ENCODE data around the gene MED25.

MED25 gene

DNA sequence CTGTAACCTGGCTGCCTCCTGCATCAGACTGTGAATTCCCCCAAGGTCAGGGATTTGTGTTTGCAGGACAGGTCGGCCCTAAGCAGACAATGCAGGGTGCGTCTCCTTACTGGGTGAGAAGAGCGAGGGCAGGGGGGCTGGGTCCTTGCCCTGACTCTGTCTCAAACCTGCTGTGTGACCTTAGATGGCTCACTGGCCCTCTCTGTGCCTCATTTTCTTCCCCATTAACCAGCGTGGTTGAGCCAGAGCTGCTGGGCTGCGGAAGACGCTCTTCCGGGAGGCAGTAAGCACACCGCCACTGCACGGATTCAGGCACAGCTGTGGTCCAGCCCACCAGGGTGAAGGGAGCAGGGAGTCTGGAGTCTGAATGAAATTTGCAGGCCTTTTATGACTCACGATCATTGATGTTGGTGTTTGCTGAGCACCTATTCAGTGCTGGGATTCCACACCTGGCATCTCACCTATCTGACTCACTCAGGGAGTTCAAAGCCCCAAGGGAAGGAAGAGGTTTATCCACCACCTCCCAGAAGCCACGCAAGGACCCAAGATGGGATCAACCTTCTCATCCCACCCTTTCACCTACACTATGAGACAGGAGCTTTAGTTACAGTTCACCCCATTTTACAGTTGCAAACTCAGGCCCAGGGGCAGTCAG is 56.5 kb downstream of the MED25 start:
- TF ChIP-seq, protein P1, sequence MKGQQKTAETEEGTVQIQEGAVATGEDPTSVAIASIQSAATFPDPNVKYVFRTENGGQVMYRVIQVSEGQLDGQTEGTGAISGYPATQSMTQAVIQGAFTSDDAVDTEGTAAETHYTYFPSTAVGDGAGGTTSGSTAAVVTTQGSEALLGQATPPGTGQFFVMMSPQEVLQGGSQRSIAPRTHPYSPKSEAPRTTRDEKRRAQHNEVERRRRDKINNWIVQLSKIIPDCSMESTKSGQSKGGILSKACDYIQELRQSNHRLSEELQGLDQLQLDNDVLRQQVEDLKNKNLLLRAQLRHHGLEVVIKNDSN (IDR thresholded peaks at IDR 0.05), result no peak
- TF ChIP-seq EP300 (IDR thresholded peaks at IDR 0.05; ENCODE audit: borderline replicate concordance), result no peak
- no peak for TF ChIP-seq EGR1 (IDR thresholded peaks at IDR 0.05)
- TF ChIP-seq CEBPB (IDR thresholded peaks at IDR 0.05), result no peak
- no peak for TF ChIP-seq ZBTB7A (IDR thresholded peaks at IDR 0.05; ENCODE audit: low read depth)
- no peak for TF ChIP-seq TAF1 (IDR thresholded peaks at IDR 0.05; ENCODE audit: low read depth)
- no peak for TF ChIP-seq FOXM1 (IDR thresholded peaks at IDR 0.05; ENCODE audit: borderline replicate concordance, low read depth)
- TF ChIP-seq TCF12 (IDR thresholded peaks at IDR 0.05; ENCODE audit: low read depth), result no peak
- no peak for TF ChIP-seq TEAD4 (IDR thresholded peaks at IDR 0.05)
- TF ChIP-seq RAD21 (IDR thresholded peaks at IDR 0.05; ENCODE audit: low read depth), result no peak
- no peak for TF ChIP-seq NFIC (IDR thresholded peaks at IDR 0.05)

DNA sequence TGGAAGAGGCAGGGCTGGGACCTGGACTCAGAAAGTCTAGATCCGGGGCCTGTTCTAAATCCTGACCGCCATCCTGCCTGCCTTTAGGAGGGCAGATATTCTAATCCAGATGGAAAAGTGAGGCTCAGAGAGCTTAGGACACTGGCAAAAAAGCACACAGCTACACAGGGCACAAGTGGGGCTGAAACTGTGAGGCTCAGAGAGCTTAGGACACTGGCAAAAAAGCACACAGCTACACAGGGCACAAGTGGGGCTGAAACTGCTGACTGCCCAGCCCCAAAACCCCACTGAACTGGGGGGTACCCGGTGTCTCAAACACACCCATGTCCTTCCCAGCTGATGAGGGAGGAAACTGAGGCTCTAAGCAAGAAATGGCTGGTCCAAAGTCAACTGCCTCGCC is 57.1 kb downstream of the MED25 start:
- TF ChIP-seq TCF12 (IDR thresholded peaks at IDR 0.05; ENCODE audit: low read depth) (no peak), CEBPB (IDR thresholded peaks at IDR 0.05) (no peak), TAF1 (IDR thresholded peaks at IDR 0.05; ENCODE audit: low read depth) (no peak), NFIC (IDR thresholded peaks at IDR 0.05) (no peak), ZBTB7A (IDR thresholded peaks at IDR 0.05; ENCODE audit: low read depth) (no peak), EP300 (IDR thresholded peaks at IDR 0.05; ENCODE audit: borderline replicate concordance) (no peak), YY1 (IDR thresholded peaks at IDR 0.05; ENCODE audit: low read depth) (no peak), EGR1 (IDR thresholded peaks at IDR 0.05) (no peak), CREB1 (IDR thresholded peaks at IDR 0.05; ENCODE audit: low read depth) (no peak), RAD21 (IDR thresholded peaks at IDR 0.05; ENCODE audit: low read depth) (no peak), TEAD4 (IDR thresholded peaks at IDR 0.05) (no peak), FOXM1 (IDR thresholded peaks at IDR 0.05; ENCODE audit: borderline replicate concordance, low read depth) (no peak)
- TF ChIP-seq, protein P2, sequence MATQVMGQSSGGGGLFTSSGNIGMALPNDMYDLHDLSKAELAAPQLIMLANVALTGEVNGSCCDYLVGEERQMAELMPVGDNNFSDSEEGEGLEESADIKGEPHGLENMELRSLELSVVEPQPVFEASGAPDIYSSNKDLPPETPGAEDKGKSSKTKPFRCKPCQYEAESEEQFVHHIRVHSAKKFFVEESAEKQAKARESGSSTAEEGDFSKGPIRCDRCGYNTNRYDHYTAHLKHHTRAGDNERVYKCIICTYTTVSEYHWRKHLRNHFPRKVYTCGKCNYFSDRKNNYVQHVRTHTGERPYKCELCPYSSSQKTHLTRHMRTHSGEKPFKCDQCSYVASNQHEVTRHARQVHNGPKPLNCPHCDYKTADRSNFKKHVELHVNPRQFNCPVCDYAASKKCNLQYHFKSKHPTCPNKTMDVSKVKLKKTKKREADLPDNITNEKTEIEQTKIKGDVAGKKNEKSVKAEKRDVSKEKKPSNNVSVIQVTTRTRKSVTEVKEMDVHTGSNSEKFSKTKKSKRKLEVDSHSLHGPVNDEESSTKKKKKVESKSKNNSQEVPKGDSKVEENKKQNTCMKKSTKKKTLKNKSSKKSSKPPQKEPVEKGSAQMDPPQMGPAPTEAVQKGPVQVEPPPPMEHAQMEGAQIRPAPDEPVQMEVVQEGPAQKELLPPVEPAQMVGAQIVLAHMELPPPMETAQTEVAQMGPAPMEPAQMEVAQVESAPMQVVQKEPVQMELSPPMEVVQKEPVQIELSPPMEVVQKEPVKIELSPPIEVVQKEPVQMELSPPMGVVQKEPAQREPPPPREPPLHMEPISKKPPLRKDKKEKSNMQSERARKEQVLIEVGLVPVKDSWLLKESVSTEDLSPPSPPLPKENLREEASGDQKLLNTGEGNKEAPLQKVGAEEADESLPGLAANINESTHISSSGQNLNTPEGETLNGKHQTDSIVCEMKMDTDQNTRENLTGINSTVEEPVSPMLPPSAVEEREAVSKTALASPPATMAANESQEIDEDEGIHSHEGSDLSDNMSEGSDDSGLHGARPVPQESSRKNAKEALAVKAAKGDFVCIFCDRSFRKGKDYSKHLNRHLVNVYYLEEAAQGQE (IDR thresholded peaks at IDR 0.05; ENCODE audit: low read depth), result no peak
- TF ChIP-seq, protein P3, sequence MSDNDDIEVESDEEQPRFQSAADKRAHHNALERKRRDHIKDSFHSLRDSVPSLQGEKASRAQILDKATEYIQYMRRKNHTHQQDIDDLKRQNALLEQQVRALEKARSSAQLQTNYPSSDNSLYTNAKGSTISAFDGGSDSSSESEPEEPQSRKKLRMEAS (IDR thresholded peaks at IDR 0.05), result no peak
- TF ChIP-seq, protein P1 (IDR thresholded peaks at IDR 0.05), result no peak

DNA sequence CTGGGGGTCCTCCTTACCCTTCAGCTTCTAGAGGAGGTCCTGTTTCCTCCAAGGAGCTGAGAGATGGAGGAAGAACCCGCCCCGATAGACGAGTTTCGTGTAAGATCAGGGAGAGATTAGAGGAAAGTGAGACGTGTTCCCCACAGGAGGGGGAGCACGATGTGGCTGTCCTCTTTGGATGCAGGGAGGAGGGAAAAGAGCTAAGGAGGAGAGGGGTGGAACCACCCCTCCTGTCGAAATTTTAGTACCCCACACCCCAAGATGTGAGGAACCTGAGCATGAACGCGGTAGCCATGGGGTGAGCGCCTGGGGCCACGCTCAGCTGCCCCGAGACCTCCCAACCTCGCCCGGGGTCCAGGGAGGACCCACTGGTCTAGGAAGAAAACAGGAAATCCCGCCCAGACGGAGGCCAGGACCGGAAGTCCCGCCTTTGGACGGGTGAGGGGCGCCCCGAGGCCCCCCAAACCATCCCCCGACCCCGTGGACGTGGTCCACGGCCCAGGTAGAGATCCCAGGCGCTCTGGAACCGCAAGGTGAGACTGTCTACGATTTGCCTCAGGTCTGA is 57.9 kb downstream of the MED25 start:
- TF ChIP-seq EGR1 (IDR thresholded peaks at IDR 0.05) (no peak), ZBTB7A (IDR thresholded peaks at IDR 0.05; ENCODE audit: low read depth) (peak; percentile 68; the same call in 1 of the 2 replicates)

DNA sequence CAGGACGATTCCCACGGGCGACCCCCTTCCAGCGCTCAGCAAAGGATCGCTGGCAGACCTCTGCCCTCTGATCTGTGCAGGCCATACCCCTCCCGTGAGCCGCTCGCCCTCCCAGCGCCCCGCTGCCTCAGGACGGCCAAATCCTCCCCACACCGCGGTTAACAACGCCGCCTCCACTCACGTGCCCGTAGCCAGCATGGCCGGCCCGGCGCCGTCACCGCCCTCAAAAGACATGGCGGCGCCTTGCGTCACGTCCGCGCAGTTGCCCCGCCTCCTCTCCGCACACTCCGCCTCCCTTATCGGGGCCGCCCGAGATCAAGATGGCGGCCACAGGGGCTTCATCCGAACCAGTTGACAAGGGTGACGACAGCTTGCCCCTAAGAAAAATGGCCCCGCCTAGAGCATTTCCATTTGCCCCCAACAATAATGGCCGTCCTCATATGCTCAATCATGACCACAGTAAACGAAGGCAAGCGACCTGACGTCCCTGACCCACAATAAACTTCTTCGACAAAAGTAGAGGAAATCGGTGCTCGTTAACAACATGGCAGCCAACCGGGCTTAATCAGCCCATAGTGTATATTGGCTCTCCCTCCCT is 58.4 kb downstream of the MED25 start:
- TF ChIP-seq EP300 (IDR thresholded peaks at IDR 0.05; ENCODE audit: borderline replicate concordance) (peak; percentile 36; the same call in 1 of the 2 replicates), EGR1 (IDR thresholded peaks at IDR 0.05) (peak; percentile 97), NFIC (IDR thresholded peaks at IDR 0.05) (no peak), CREB1 (IDR thresholded peaks at IDR 0.05; ENCODE audit: low read depth) (peak; percentile 92), CEBPB (IDR thresholded peaks at IDR 0.05) (peak; percentile 41; the same call in 1 of the 2 replicates), FOXM1 (IDR thresholded peaks at IDR 0.05; ENCODE audit: borderline replicate concordance, low read depth) (no peak), RAD21 (IDR thresholded peaks at IDR 0.05; ENCODE audit: low read depth) (no peak), TCF12 (IDR thresholded peaks at IDR 0.05; ENCODE audit: low read depth) (peak; percentile 23; the same call in 1 of the 2 replicates), TAF1 (IDR thresholded peaks at IDR 0.05; ENCODE audit: low read depth) (peak; percentile 43), YY1 (IDR thresholded peaks at IDR 0.05; ENCODE audit: low read depth) (peak; percentile 99), TEAD4 (IDR thresholded peaks at IDR 0.05) (no peak; the same call in 1 of the 2 replicates), ZBTB7A (IDR thresholded peaks at IDR 0.05; ENCODE audit: low read depth) (no peak)
- TF ChIP-seq, protein P1 (IDR thresholded peaks at IDR 0.05), result peak; percentile 85
- TF ChIP-seq, protein P3 (IDR thresholded peaks at IDR 0.05), result peak; percentile 86
- TF ChIP-seq, protein P2 (IDR thresholded peaks at IDR 0.05; ENCODE audit: low read depth), result no peak

Data from Ishikawa (cell line).